NOMO-1 treated with dmso at 0.1 percent for 144 hours (cell line): Measurements from ENCODE around the gene FAM163B.

Experiments used
- DNase-seq: peaks from one replicate; lab custom pipeline; 2025; ENCODE audit not compliant: unreplicated experiment; lab: John Stamatoyannopoulos, UW

FAM163B gene

DNA sequence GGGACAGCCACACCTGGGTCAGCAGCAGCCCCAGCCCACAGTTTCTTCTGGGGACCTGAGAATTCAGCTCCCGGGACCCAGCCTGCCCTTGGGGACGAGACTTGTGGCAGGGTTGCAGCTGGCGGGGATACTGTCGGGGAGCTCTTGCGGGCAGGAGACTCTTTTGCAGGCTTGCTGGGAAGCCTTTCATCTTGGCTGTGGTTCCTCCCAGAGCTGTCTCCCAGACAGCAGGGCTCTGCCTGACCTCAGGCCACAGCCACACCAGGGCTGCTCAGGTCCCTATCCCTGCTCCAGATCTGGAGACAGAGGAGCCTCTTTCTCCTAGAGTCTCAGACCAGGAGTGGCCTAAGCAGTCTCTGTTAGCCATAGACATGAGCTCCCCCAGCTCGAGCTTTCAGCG is 79.7 kb downstream of the FAM163B start:
- no peak for DNase-seq

DNA sequence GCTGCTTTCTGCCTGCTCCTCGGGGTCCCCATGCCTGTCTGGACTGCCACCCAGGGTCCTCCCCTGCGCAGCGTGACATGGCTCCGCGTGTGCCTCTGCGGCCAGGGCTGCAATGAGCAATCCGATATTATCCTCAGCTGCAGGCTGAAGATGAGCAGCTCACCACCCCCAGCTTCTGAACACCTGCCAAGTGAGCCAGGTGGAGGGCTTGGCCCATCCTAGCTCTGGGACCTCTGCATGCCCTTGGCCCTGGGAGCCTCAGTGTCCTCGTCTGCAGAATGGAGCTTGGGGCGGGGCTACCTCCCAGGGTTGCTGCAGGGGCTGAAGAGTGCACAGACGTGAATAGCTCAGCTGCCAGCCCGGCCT is 80.3 kb downstream of the FAM163B start:
- DNase-seq = no peak

DNA sequence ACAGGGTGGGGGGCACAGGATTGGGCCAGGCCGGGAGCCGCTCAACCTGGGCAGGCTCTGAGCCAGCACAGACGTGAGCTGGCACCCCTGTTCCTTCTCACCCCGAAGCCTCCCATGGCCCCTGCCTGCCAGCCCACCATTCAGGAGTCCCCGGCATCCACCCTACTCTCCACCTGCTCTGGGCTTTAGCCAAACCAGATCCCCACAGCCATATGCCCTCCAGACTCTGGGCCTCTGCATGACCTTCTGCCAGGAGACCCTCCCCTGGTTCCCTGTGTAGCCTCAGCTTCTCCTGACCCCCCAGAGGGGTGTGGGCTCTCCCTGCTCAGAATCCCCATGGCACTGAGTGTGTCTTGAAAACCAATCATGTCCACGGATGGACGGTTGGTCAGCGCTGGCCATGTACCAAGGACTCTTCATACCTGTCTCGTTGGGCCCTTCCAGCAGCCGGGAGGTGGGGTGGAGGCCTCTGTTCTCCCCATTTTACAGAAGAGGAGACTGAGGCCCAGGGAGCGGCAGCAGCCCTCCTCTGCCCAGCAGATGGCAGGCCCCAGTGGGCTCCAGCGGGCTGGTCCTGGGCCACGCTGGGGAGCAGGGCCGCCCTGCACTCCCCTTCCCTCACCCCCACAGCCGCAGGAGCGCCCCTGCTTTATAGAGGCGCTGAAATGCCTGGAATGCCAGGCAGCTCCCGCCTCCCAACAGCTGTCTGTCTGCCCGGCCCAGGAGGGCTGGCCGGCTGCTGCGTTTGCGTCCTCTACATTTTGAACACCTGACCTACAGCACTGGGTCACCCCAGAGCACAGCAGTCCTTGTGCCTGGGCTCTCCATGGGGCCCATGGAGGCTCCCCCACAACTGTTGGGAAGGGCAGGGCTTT is 81.0 kb downstream of the FAM163B start:
- DNase-seq = no peak

DNA sequence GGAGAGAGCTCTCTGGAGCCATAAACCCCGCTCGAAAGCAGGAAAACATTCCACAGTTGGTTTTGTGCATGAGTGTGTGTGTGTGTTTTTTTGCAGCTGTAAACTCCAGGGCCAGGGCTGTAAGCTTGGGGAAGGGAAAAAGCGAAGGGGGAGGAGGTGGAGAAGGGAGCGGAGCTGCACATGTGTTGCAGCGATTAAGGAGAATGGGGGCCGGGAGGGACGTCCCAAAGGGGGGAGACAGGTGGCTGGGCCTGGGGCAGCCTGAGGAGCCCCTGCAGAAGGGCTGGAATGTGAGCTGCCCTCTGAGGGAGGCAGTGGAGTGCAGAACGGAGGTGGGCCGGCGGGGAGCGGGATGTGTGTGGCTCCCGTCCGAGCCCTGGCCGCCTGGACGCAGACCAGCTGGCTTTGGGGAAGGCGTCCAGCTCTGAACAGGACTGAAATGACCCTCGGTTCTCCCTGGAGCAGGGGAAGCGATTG is 81.7 kb downstream of the FAM163B start:
- no peak for DNase-seq
